Lower lobe of right lung (tissue), 2 donors: ENCODE data around the gene RNF19B. TPM values are rescaled to one million over a fixed set of nuclear protein-coding genes. Genes with fewer than 3 reads are reported as not detected.

Experiments used
- ATAC-seq, 2 donors: fragments of 200-7000 bp; cut with Tn5 transposase; one replicate each; pipeline ENCODE4 v1.9.1; 2020 to 2022; ENCODE audit warnings: mild to moderate bottlenecking in 2 of 2, moderate library complexity in 2 of 2
- DNase-seq: peaks from one replicate; pipeline ENCODE4 v3.0.0-alpha.2; 2020
- H3K27ac ChIP-seq: fragments of 200-600 bp; one replicate; pipeline ENCODE4 v1.8.0; 2022
- H3K27me3 ChIP-seq: fragments of 200-600 bp; one replicate; pipeline ENCODE4 v1.8.0; 2022; ENCODE audit warnings: low read depth
- H3K36me3 ChIP-seq: fragments of 200-600 bp; one replicate; pipeline ENCODE4 v1.8.0; 2022; ENCODE audit warnings: mild to moderate bottlenecking
- H3K4me1 ChIP-seq: fragments of 200-600 bp; one replicate; pipeline ENCODE4 v1.8.0; 2022
- H3K4me3 ChIP-seq: fragments of 200-600 bp; one replicate; pipeline ENCODE4 v1.8.0; 2022; ENCODE audit warnings: mild to moderate bottlenecking
- H3K9me3 ChIP-seq: fragments of 200-600 bp; one replicate; pipeline ENCODE4 v1.8.0; 2022
- intact Hi-C: fragments of 100-400 bp; cut with DNase I; formaldehyde crosslinking; loops from one replicate; pipeline ENCODE4 v1.11.0; 2022
- total RNA-seq: library from RNA; stranded (reverse); fragmentation: NEBNext Ultra II Directional; extraction: Animal tissue kit (Norgen Biotek cat#: 25700); gene quantifications from one replicate; pipeline ENCODE4 v1.2.1, GENCODE V29; 2021
- TF ChIP-seq, protein P1 (sequence below): fragments of 200-600 bp; IDR thresholded peaks from one replicate; pipeline ENCODE4 v1.8.0; 2022; ENCODE audit warnings: antibody characterized with exemption, mild to moderate bottlenecking
- donor health status: DM: no; HTN: yes; CAD: no; lungs with severe emphysema.

Gene RNF19B
- total RNA-seq, 1 donor from 2014 or later: 27.9 TPM

DNA sequence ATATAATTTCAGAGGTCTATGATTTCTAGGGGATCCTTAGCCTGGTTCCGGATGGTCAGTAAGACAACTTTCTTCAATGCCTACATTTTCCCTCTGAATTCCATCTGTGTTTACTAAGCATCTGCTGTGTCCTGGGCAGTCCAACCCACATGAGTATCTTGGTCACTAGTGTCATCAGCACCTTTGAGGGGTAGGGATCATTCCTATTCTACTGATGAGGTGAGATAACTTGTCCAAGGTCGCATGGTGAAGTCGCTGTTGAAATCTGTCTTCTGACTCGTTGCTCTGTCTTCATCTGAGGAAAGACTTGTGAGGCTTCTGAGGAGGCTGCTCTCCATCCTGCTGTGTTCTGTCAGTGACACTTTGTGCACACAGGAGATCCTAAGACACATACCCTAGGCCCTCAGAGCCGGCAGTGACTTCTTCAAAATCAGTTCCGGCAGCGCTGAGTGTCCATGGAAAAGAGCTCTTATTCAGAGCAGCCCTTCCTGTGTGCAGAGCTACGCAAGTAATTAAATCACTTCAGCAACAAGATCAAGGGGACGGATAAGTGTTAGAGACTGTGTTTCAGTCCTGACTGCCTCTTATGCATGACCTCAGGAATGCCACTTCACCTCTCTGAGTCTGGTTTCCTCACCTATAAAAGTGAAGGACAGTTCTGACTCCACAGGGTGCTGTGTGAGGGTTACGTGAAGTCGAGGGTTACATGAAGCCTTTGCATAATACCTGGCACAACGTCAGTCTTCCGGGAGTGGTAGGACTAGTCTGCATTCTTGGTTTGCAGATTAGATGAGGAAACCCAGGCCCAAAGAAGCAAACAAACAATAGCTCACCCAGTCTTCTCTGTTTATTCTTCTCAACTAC is 43.7 kb upstream of the RNF19B start:
- peak overlapping the region; percentile 65 for H3K27ac ChIP-seq
- H3K27me3 ChIP-seq: no peaks in the 10 kb centered on the region
- DNase-seq (peak; percentile 66), ATAC-seq (peak; percentile 89 to 92)
- TF ChIP-seq, protein P1, sequence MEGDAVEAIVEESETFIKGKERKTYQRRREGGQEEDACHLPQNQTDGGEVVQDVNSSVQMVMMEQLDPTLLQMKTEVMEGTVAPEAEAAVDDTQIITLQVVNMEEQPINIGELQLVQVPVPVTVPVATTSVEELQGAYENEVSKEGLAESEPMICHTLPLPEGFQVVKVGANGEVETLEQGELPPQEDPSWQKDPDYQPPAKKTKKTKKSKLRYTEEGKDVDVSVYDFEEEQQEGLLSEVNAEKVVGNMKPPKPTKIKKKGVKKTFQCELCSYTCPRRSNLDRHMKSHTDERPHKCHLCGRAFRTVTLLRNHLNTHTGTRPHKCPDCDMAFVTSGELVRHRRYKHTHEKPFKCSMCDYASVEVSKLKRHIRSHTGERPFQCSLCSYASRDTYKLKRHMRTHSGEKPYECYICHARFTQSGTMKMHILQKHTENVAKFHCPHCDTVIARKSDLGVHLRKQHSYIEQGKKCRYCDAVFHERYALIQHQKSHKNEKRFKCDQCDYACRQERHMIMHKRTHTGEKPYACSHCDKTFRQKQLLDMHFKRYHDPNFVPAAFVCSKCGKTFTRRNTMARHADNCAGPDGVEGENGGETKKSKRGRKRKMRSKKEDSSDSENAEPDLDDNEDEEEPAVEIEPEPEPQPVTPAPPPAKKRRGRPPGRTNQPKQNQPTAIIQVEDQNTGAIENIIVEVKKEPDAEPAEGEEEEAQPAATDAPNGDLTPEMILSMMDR: no peak
- H3K36me3 ChIP-seq: peaks cover 28% of the 10 kb centered on the region
- intact Hi-C loops: no loop called here
- no peak overlapping the region for H3K4me3 ChIP-seq
- H3K4me1 ChIP-seq: peaks cover 67% of the 10 kb centered on the region
- H3K9me3 ChIP-seq: no peaks in the 10 kb centered on the region

DNA sequence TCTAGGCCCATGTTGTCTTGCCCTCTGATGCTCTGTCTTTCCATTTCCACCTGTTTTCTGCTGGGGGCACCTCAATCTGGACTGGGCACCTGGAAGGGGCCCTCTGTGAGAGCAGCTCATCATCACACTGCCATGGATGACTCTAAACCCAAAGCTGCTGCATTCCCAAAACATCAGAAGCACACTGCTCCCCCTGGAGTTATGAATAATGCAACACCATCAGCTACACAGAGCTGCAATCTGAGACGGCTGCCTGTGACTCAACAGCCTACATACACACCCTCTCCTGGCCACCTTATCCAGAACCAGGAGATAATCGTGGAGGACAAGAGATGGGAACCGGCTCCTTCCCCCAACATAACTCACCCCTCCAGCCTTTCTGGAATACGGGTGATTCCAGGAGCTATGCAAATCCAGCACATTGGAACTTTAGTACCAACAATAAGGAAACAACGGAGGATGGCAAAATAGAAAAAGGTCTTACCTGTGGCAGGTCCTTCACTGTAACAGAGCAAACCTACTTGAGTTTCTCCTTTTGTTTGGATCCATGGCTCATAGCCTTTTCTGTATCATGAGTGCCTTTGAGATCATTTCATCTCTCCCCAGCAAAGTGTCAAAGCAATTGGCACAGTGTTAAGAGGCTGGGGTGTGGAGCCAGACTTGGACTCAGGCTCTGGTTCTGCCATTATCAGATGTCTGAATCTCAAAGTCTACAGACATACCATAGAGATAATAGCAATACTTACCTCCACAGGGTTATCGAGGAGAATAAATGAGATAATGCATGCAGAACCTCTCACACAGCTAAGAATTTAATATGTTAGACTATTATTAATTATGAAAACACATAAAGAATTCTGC is 42.8 kb upstream of the RNF19B start:
- ATAC-seq: peak; percentile 75 to 81
- Histone ChIP-seq H3K36me3 (peaks cover 19% of the 10 kb centered on the region), H3K4me1 (peaks cover 66% of the 10 kb centered on the region), H3K4me3 (no peak overlapping the region), H3K27ac (peak overlapping the region; percentile 65), H3K9me3 (no peaks in the 10 kb centered on the region), H3K27me3 (no peaks in the 10 kb centered on the region)
- TF ChIP-seq, protein P1: peak; percentile 42
- no peak for DNase-seq
- intact Hi-C loops: no loop called here

DNA sequence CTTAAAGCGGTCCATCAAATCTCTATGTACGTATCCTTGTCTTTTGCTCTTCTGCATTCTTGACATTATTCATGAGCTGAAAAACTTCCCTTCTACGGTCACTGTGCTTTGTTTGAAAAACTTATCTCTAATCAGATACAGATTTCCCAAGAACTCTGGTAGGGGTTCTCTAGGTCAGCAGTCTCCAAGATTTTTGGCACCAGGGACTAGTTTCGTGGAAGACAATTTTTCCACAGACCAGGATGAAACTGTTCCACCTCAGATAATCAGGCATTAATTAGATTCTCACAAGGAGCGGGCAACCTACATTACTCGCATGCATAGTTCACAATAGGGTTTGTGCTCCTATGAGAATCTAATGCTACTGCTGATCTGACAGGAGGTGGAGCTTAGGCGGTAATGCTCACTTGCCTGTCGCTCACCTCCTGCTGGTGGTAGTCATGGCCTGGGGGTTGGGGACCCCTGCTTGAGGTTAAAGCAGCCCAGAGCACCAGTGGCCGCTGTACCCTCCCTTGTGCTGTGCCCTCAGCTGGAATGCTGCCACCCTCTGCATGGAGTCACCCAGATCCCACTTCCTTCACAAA is 41.3 kb upstream of the RNF19B start:
- Histone ChIP-seq H3K36me3 (peaks cover 14% of the 10 kb centered on the region), H3K4me1 (peaks cover 51% of the 10 kb centered on the region), H3K9me3 (no peaks in the 10 kb centered on the region), H3K4me3 (no peak overlapping the region), H3K27me3 (no peaks in the 10 kb centered on the region), H3K27ac (no peak overlapping the region)
- intact Hi-C loops: no loop called here
- no peak for ATAC-seq
- TF ChIP-seq, protein P1: no peak
- no peak for DNase-seq

DNA sequence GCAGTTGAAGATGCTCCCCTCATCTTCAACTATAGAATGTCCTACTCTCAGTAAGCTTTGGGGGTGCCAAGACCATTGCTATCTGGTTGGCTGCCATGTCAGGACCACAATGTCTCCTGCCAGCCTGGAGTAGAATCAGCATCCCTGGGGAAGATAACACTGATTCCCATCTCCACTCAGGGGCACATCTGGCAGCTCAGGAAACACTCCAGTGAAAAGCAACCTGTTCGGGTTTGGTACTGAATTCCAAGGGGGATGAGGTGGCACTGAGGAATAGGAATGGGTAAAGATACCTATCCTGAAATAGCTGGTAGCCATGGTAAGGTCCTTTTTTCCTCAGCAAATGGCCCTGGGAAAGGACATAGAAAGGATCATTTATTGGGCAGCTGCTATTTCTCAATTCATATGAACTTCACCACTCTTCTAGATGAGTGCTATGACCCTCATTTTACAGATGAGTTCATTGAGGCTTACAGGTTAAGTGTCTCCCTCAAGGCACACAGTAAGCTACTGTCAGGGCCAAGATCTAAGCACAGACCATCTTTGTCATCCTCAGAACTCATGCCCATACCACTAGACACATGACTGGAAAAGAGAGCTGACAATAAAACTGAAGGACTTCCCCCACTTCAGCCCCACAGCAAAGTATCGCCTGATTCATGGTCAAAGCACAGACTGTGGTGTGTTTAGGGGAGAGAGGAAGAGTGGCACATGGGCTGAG is 40.7 kb upstream of the RNF19B start:
- H3K9me3 ChIP-seq: no peaks in the 10 kb centered on the region
- DNase-seq: no peak
- H3K27ac ChIP-seq: no peak overlapping the region
- intact Hi-C loops: no loop called here
- ATAC-seq: no peak
- peaks cover 14% of the 10 kb centered on the region for H3K36me3 ChIP-seq
- TF ChIP-seq, protein P1: no peak
- no peaks in the 10 kb centered on the region for H3K27me3 ChIP-seq
- H3K4me3 ChIP-seq: no peak overlapping the region
- H3K4me1 ChIP-seq: peaks cover 46% of the 10 kb centered on the region

DNA sequence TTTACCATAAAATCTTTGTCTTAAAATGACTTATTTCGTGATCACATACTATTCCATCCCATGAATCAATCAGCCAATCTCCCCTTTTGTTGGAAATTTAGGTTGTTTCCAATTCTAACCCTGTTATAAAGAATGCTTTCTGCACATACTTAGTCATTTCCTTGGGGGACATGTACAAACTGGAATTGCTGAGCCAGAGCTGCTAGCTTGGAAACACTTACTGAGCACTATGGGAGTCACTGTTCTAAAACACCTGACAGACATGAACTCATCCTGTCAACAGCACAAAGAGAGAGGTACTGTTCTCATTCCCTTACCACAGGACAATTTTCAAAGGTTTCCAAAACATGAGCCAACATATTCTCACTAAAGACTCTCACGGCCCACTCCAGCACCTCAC is 40.0 kb upstream of the RNF19B start:
- no peaks in the 10 kb centered on the region for H3K27me3 ChIP-seq
- no peak for DNase-seq
- H3K4me3 ChIP-seq: no peak overlapping the region
- no peak overlapping the region for H3K27ac ChIP-seq
- TF ChIP-seq, protein P1: no peak
- H3K36me3 ChIP-seq: peaks cover 14% of the 10 kb centered on the region
- no peaks in the 10 kb centered on the region for H3K9me3 ChIP-seq
- peaks cover 41% of the 10 kb centered on the region for H3K4me1 ChIP-seq
- no peak for ATAC-seq
- intact Hi-C loops: no loop called here
